GM19468 (cell line): Measurements from ENCODE around the gene NUF2.
"Not testable (repeated sequence)": the region's sequence is repeated elsewhere in the genome, so short reads cannot be mapped to it uniquely, and the experiment has no call there.

Experiments used
- ATAC-seq: cut with Tn5 transposase; IDR thresholded peaks from one replicate; pipeline ENCODE4 v1.9.1; 2021; ENCODE audit warnings: mild to moderate bottlenecking, moderate library complexity, moderate number of reproducible peaks; ENCODE audit not compliant: unreplicated experiment; ENCODE audit errors: extremely low read depth

NUF2 gene

DNA sequence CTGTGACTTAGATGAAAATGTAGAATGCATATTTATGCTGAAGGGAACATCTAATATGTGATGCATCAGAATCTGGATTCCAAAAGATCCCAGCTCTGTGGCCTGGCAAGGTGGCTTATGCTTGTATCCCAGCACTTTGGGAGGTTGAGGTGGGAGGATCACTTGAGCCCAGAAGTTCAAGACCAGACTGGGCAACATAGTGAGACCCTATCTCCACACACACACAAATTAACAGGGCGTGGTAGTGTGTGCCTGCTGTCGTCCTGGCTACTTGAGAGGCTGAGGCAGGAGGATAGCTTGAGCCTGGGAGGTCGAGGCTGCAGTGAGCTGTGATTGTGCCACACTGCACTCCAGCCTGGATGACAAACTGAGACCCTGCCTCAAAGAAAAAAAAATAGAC is 1.6 kb downstream of the NUF2 start:
- ATAC-seq, result not testable (repeated sequence)

GRCh38 chr1:163331116-163331515 is 9.4 kb downstream of the NUF2 start:
- ATAC-seq, result no peak

GRCh38 chr1:163335216-163335615 is 13.5 kb downstream of the NUF2 start:
- no peak for ATAC-seq

- ATAC-seq, result no peak
Measured at GRCh38 chr1:163337631-163338030, 15.9 kb downstream of the NUF2 start.

DNA sequence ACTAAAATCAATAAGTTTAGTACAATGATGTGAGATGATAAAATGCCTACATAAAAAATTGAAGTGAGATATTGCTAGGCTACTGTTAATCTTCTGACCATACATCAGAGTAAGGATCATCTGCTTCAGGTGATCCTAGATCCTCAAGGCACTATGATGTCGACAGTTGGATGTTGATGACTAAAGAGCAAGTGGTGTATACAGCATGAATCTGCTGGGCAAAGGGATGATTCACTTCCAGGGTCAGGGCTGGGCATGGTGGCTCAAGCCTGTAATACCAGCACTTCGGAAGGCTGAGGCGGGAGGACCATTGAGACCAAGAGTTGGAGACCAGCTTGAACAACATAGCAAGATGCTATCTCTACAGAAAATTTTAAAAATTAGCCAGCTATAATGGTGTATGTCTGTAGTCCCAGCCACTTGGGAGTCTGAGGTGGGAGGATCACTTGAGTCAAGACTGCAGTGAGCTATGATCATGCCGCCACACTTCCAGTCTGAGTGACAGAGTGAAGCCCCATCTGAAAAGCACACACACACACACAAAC is 24.6 kb downstream of the NUF2 start:
- no peak for ATAC-seq

GRCh38 chr1:163347106-163347505 is 25.4 kb downstream of the NUF2 start:
- ATAC-seq, result no peak

- no peak for ATAC-seq
Measured at GRCh38 chr1:163351912-163352311, 30.2 kb downstream of the NUF2 start.

DNA sequence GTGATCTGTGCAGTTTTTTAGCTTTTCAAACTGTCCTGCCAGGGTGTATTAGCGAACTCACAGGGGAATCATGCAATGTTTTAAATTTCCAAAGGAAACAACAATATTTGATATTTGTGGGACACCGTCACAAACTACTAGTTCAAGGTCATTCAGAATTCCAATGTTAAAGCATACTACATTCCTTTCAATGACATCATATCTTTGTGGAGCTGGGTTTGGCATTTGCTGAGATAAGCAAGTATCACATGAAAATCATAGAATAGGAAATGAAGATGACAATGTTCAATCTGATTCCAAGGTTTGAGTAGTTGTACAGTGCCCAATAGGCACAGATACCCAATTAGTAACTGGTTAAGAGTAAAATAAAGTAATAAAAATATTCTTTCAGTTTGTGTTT is 35.6 kb downstream of the NUF2 start:
- ATAC-seq, result no peak

DNA sequence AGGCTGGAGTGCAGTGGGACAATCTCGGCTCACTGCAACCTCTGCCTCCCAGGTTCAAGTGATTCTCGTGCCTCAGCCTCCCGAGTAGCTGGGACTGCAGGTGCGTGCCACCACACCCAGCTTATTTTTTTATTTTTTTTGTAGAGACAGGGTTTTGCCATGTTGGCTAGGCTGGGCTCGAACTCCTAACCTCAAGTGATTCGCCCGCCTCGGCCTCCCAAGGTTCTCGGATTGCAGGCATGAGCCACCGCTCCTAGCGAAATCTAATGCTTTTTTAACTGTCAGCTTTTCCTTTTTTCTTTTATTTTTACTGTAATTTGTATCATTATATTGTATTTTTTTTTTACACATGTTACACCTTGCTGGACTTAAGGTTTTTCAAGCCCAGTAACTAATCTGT is 36.4 kb downstream of the NUF2 start:
- not testable (repeated sequence) for ATAC-seq

- ATAC-seq, result no peak
Measured at GRCh38 chr1:163361123-163361934, 39.6 kb downstream of the NUF2 start.

DNA sequence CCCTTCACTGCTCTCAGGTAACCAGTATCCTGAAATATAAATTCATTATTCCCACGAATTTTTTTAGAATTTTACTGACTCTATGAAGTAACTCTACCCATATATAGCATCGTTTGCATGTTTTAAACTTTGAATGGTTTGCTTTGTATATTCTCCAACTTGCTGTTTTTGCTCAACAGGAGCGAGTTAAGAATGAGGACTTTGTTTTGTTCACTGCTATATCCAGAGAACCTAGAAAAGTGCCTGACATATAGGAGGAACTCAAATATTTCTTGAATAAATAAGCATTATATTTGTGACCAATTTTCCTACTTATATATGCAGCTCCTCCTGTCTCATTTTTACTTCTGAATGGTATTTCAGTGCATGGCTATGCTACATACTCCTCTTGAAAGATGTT is 43.4 kb downstream of the NUF2 start:
- ATAC-seq, result no peak

- ATAC-seq, result no peak
Measured at GRCh38 chr1:163366555-163366954, 44.8 kb downstream of the NUF2 start.

- ATAC-seq, result no peak
Measured at GRCh38 chr1:163367721-163368120, 46.0 kb downstream of the NUF2 start.

GRCh38 chr1:163372576-163372975 is 50.8 kb downstream of the NUF2 start:
- no peak for ATAC-seq

GRCh38 chr1:163378554-163378953 is 56.8 kb downstream of the NUF2 start:
- no peak for ATAC-seq

DNA sequence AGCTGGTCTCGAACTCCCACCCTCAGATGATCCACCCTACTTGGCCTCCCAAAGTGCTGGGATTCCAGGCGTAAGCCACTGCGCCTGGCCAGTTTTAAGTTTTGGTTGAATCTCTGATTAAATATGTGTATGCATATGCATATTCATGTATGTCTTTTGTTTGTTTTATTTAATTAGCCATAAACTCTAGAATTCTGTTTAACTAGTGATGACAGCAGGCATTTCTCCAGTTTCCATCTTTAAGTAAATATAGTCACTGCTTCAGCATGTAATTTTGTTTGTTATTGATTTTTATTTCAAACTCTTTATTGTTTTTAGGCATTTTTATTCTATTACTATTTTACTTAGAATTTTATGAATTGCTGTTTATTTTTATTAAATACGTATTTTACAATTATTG is 58.0 kb downstream of the NUF2 start:
- no peak for ATAC-seq

DNA sequence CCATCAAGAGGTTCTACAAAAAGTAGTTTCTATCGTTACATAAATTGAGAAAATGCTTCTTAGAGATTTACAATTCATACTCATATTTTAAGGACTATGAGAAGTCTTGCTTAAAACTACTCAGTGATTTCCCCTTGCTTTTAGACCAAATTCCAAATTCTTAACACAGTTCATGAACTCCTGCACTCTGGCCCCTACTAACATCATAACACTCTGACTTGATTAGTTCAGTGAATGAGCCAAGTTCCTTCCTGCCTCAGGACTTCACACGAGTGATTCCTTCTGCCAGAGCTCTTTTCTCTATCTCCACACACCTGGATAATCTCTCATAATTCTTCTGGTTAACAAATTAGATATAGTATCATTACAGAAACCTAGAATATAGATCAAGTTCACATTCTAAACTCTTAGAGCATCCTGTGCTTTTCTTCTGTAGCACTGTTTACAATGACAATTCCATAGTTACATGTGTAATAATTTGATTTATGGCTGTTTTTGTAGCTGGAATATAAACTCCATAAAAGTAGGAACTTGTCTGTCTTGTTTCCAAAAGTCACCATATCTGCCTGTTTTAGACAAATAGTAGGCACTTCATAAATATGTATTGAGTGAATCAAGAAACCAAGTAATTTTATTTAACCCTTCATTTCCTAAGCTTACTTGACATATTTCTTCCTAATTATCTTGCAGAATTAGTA is 59.9 kb downstream of the NUF2 start:
- no peak for ATAC-seq

GRCh38 chr1:163382395-163382794 is 60.6 kb downstream of the NUF2 start:
- no peak for ATAC-seq

DNA sequence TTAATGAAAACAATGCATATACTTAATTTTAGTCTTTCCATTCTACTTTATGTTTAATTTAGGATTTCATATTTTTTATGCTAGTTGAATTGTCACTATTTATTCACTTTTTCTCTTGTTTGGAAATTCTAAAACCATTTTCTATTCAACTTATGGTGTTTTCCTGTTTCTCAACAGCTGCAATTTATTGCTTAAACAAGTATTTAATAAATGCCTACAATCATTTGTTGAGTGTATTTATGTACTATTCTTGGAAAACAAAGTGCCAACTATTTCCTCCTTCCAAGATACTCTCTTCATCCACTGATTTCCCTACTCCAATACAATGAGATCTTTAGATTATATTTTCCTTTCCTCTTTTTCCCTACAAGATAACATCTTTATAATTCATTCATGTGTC is 65.4 kb downstream of the NUF2 start:
- ATAC-seq, result no peak

DNA sequence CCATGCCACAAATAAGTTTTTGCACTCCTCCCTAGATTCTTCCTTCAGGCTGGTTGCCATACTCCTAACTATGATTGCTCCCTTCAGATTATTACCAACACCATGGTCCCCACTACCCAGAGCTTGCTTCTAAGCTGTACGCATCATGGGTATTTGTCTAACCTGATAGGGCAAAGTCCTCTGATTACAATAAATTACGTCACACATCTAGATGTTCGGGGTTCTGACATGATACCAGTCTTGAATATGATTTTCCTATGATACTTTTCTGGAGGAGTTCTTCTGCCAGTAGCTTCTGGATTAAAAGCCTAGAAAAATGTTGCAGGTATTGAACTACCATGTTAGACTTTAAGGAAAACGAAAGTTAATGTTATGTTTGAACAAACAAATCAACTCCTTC is 67.2 kb downstream of the NUF2 start:
- no peak for ATAC-seq

DNA sequence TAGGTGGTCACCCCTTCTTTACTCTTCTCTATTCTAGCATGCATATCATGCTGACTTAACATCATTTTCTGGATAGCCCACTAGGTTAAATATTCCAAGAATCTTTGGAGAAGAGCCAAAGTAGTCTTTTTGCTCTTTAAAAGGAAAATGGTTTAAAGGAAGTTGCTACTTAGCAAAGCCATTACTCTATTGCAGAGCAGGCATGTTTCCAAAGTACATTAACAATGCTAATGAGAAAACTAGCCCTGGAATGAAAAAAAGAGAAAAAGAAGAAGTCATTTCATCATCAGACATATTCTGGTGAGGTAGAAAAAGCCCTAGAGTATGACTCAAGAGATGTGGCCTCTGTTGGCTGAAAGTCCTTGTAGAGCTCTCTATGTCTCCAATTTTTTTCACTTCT is 74.0 kb downstream of the NUF2 start:
- no peak for ATAC-seq
